A673 (cell line): Measurements from ENCODE around the gene DNAH9.

Experiments used
- CTCF ChIP-seq: fragments of 300-800, 200-600 bp; sonication (generic); conservative IDR thresholded peaks from 2 replicates; pipeline ENCODE4 v1.5.1; 2017; ENCODE audit warnings: low read depth, mild to moderate bottlenecking, antibody characterized with exemption, low read length, moderate library complexity, mixed read lengths
- EZH2 ChIP-seq: fragments of 200-600 bp; sonication (generic); IDR thresholded peaks from 2 replicates; pipeline ENCODE4 v1.6.1; 2017; ENCODE audit warnings: borderline replicate concordance, low read depth, mild to moderate bottlenecking, mixed read lengths, antibody characterized with exemption, low read length; ENCODE audit not compliant: poor library complexity, severe bottlenecking

DNA sequence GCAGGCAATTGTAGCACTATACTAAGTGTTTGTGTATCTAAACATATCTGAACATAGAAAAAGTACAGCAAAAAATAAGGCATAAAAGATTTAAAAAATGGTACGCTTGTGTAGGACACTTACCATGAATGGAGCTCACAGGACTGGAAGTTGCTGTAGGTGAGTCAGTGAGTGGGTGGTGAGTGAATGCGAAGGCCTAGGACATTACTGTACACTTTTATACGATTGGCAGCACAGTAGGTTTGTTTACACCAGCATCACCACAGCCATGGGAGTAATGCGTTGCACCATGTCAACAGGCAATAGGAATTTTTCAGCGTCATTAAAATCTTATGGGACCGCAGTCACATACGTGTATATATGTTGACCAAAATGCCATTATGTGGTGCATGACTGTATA, 45.6 kb downstream of the DNAH9 start:
- TF ChIP-seq EZH2 (no peak), CTCF (no peak)
